SK-N-SH (cell line): Measurements from ENCODE around the gene TANK.

Experiments used
- RFX5 ChIP-seq: IDR thresholded peaks from 2 replicates; pipeline ENCODE4 v1.6.1; 2012; ENCODE audit warnings: mild to moderate bottlenecking, improper control_type of control experiment, low read length
- TF ChIP-seq, protein P1 (sequence below): fragments of 200-600 bp; sonication (generic); IDR thresholded peaks from 2 replicates; pipeline ENCODE4 v1.6.1; 2017; ENCODE audit warnings: antibody characterized with exemption, mild to moderate bottlenecking, moderate library complexity

DNA sequence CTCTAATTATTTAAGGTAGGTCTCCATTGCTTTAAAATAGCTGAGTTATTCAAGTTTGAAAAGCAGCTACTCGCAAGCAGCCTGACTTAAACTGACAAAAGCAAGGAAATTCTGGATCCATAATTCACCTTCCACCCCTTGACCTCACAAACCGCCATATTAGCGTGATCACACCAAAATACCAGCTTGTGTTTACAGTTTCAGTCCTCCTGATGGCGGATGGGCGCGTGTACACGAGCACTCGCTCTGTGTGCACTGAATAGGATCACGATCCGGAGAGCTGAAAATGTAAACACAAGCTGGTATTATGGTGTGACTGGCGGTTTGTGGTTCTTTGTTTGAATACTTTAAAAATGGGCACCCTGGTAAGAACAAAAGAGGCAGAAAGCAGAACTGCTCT is 105.6 kb downstream of the TANK start:
- TF ChIP-seq, protein P1, sequence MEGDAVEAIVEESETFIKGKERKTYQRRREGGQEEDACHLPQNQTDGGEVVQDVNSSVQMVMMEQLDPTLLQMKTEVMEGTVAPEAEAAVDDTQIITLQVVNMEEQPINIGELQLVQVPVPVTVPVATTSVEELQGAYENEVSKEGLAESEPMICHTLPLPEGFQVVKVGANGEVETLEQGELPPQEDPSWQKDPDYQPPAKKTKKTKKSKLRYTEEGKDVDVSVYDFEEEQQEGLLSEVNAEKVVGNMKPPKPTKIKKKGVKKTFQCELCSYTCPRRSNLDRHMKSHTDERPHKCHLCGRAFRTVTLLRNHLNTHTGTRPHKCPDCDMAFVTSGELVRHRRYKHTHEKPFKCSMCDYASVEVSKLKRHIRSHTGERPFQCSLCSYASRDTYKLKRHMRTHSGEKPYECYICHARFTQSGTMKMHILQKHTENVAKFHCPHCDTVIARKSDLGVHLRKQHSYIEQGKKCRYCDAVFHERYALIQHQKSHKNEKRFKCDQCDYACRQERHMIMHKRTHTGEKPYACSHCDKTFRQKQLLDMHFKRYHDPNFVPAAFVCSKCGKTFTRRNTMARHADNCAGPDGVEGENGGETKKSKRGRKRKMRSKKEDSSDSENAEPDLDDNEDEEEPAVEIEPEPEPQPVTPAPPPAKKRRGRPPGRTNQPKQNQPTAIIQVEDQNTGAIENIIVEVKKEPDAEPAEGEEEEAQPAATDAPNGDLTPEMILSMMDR, result no peak
- no peak for TF ChIP-seq RFX5
